Skin epidermis (tissue), 12 donors: ENCODE data around the gene MSH5.

Experiments used
- H3K27ac ChIP-seq, 21 experiments: fragments of 200-600 bp; sonication (generic) in 11 of 21; one replicate each; pipeline ENCODE4 v1.5.0; 2020; ENCODE audit warnings: mild to moderate bottlenecking in 3 of 21, inconsistent platforms in 2 of 21, moderate library complexity in 2 of 21
- H3K4me3 ChIP-seq, 7 experiments: fragments of 200-600 bp; sonication (generic) in 2 of 7; one replicate each; pipeline ENCODE4 v1.5.0; 2020; ENCODE audit warnings: inconsistent platforms in 2 of 7, mild to moderate bottlenecking in 2 of 7, moderate library complexity in 1 of 7

The MSH5 gene

DNA sequence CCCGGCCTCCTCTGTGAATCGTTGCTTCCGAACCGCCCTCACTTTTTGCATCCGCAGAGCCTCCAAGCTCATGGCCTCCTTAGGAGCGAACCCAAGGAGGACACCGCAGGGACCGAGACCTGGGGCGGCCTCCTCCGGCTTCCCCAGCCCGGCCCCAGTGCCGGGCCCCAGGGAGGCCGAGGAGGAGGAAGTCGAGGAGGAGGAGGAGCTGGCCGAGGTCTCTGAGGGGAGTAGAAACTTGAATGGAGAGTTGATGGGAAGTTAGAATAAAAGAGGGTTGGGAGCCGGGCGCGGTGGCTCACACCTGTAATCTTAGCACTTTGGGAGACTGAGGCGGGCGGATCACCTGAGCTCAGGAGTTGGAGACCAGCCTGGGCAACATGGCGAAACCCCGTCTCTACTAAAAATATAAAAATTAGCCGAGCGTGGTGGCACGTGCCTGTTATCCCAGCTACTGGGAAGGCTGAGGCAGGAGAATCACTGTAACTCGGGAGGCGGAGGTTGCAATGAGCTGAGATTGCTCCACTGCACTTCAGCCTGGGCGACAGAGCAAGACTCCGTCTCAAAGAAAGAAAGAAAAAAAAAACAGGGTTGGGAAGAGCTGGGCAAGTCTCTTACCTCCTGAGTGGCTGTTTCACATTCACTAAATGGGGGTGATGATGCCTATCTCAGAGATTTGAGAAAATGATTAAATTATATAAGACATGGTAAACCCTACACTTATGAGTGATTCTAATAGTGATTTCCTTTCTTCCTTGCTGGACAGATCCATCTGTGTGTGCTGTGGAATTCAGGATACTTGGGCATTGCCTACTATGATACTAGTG, 805 bp downstream of the MSH5 start:
- peak overlapping the region; percentile 57 to 80 (median 70) for H3K4me3 ChIP-seq
- peak overlapping the region; percentile 19 to 96 (median 77) for H3K27ac ChIP-seq

GRCh38 chr6:31741815-31742214, 2.0 kb downstream of the MSH5 start:
- no peak overlapping the region for H3K4me3 ChIP-seq
- peak overlapping the region in 1 of 21 experiments; percentile 3 for H3K27ac ChIP-seq

GRCh38 chr6:31742894-31743293, 3.1 kb downstream of the MSH5 start:
- no peak overlapping the region for H3K27ac ChIP-seq

DNA sequence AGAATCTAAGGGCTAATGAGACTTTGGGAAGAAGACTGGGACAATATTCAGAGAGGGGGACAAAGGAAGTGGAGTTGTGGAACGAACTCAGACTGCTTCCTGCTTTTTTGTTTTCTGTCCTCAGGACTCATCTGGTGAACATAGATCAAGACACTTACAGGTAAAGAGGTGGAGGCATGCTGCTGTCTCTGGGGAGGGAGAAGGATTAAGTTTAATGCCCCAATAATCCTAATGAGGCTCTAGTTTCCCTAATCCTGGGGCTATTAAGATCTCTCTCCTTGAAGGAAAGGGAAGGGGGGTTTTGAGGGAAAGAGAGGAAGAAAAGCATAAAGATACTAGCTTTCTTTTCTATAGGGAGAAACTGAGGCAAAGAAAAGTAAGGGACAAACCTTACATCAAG, 4.6 kb downstream of the MSH5 start:
- no peak overlapping the region for H3K27ac ChIP-seq
- no peak overlapping the region for H3K4me3 ChIP-seq

More at GRCh38 chr6:31742894-31743293, 3.1 kb downstream of the MSH5 start:
- H3K4me3 ChIP-seq: no peak overlapping the region

- Histone ChIP-seq H3K4me3 (no peak overlapping the region), H3K27ac (no peak overlapping the region)
Observed at GRCh38 chr6:31749301-31750036, 9.7 kb downstream of the MSH5 start.

DNA sequence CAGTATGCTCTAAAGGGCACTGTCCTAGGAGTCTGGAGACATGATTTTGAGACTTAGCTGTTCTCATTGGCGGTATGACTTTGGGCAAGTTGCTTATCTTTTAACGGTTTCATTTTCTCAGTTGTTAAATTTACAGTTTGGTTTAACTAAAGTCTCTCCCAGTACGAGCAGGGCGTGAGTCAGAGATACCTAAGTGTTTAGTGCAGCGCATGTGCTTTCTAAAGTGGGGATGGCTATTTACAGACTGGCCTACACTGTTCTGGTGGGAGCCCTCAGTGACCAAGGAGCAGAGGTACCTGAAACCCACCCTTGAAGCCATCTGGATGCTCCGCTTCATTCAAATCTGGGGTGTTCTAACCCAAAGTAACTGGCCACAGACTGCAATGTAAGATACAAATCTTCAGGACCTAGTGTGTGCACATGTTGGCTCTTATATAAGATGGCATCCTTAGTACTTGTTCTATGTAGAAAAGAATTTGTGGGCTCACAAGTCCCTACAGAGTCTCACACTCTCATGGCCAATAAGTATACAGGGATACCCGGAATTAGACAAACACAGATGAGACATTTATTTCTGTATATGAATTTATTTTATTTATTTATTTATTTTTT, 10.7 kb downstream of the MSH5 start:
- Histone ChIP-seq H3K4me3 (no peak overlapping the region), H3K27ac (no peak overlapping the region)

- Histone ChIP-seq H3K4me3 (no peak overlapping the region), H3K27ac (no peak overlapping the region)
Observed at GRCh38 chr6:31752739-31753319, 13.0 kb downstream of the MSH5 start.

- H3K4me3 ChIP-seq: no peak overlapping the region
- no peak overlapping the region for H3K27ac ChIP-seq
Observed at GRCh38 chr6:31758281-31758680, 18.5 kb downstream of the MSH5 start.

DNA sequence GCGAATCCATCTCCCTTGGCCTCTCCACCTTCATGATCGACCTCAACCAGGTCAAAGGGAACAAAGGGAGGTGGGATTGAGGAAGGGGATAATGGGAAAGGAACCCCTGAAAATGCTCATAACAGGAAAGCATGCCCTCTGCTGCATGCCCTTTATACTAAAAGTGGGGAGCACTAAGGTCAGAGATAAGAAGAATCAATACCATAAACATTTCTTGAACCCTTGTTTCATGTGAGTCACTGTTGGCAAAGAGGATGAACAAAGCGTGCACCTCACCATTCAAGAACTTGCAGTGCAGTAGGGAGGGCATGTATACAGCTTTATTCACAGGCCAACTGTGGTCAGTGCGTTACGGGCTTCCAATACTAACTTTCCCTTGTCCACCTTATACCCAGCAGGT, 21.0 kb downstream of the MSH5 start:
- H3K27ac ChIP-seq: no peak overlapping the region
- no peak overlapping the region for H3K4me3 ChIP-seq

GRCh38 chr6:31761343-31761742, 21.5 kb downstream of the MSH5 start:
- H3K27ac ChIP-seq: no peak overlapping the region
- no peak overlapping the region for H3K4me3 ChIP-seq

- peak within 1 kb of the TSS in 6 of 21 experiments; percentile 17 to 43 (median 30) for H3K27ac ChIP-seq
- no peak within 1 kb of the TSS for H3K4me3 ChIP-seq
Observed at GRCh38 chr6:31762356-31762755, 22.6 kb downstream of the MSH5 start, which contains the start of gene SAPCD1. Gene SAPCD1 (plus strand): TSS chr6:31762656. CDS start chr6:31763055, 399 bp downstream.

DNA sequence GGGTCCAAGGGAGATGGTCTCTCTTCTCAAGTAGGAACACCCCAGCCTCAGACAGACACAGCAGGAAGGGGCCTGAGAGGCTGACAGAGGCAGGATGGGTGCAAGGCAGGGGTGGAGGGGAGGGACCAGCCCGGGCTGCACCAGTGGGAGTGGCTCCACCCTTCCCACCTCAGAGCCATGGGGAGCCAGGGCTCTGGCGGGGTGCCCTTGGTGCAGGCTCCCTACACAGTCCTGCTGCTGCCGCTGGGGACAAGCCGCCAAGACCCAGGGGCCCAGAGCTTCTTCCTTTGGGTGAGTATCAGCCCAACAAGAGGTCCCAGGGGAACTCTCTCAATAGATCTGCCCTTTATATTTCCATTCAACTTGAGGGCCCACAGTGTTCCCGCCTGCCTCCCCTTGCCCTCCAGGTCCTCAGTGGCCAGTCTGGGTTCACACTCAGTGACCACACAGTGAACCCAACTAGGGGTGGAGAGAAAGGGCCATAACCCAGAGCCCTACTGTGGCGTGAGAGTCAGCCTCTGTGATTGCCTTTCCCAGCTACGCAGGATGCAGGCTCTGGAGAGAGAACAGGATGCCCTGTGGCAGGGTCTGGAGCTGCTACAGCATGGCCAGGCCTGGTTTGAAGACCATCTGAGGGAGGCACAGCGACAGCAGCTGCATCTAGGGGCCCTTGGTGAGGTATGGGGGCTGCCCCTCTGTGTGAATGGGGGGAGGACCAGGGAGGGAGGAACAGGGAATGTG, 23.2 kb downstream of the MSH5 start:
- peak overlapping the region in 6 of 21 experiments; percentile 17 to 43 (median 30) for H3K27ac ChIP-seq
- H3K4me3 ChIP-seq: no peak overlapping the region

DNA sequence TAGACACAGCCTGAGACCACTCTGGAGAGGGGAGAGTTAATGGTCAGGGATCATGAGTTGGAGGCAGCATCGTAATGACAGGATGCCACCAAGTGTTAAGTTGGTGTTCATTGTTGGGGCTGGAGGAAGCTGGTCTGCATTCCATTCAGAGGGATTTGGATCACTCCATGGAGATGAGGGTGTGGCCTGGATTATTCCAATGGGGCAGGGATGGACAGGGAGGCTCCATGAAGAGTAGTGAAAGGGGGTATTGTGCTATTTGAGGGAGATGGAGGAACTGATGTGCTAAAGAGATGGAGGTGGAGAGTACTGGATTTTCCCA, 23.8 kb downstream of the MSH5 start:
- Histone ChIP-seq H3K4me3 (no peak overlapping the region), H3K27ac (peak overlapping the region in 5 of 21 experiments; percentile 17 to 43 (median 29))

- Histone ChIP-seq H3K4me3 (no peak overlapping the region), H3K27ac (peak overlapping the region in 1 of 21 experiments; percentile 40)
Observed at GRCh38 chr6:31764198-31764597, 24.4 kb downstream of the MSH5 start.

- no peak overlapping the region for H3K4me3 ChIP-seq
- H3K27ac ChIP-seq: no peak overlapping the region
Observed at GRCh38 chr6:31765559-31765909, 25.7 kb downstream of the MSH5 start.

GRCh38 chr6:31765910-31766794, 26.3 kb downstream of the MSH5 start:
- Histone ChIP-seq H3K27ac (no peak overlapping the region), H3K4me3 (no peak overlapping the region)

GRCh38 chr6:31767096-31767645, 27.4 kb downstream of the MSH5 start:
- Histone ChIP-seq H3K27ac (no peak overlapping the region), H3K4me3 (no peak overlapping the region)
